A549 (cell line): Measurements from ENCODE around the gene STRC. TPM values are rescaled to one million over a fixed set of nuclear protein-coding genes. Genes with fewer than 3 reads are reported as not detected.
"Not testable (repeated sequence)": the region's sequence is repeated elsewhere in the genome, so short reads cannot be mapped to it uniquely, and the experiment has no call there.

Source experiments
- ATAC-seq, 2 experiments: fragments of 200-7000 bp in 1 of 2; fragments of >200 bp in 1 of 2; cut with Nextera tagmentation in 1 of 2; cut with Tn5 transposase in 1 of 2; 3 replicates each; pipeline versions ENCODE4 v1.8.0 to v1.9.1; 2018 to 2020; ENCODE audit warnings: mild to moderate bottlenecking in 1 of 2, moderate library complexity in 1 of 2
- CTCF ChIA-PET: fragments of 300-600 bp; sonication (Branson Sonifier 250); formaldehyde crosslinking; extraction: SDS; loops from one replicate; lab custom pipeline; 2021; ENCODE audit warnings: antibody characterized with exemption, inconsistent platforms; lab: Yijun Ruan, JAX
- POLR2A ChIA-PET: fragments of 350-600 bp; formaldehyde crosslinking; extraction: SDS; loops from one replicate; lab custom pipeline; 2021; ENCODE audit warnings: antibody characterized with exemption, inconsistent platforms; lab: Yijun Ruan, JAX
- DNase-seq, 2 experiments: peaks; one replicate each; pipeline versions ENCODE4 v3.0.0 to v3.0.0-alpha.2; 2011 to 2016; ENCODE audit warnings: low read depth in 1 of 2, low spot score in 1 of 2
- FAIRE-seq: peaks from 2 replicates; lab custom pipeline; 2011; peaks lifted over from hg19 to GRCh38; lab: Jason Lieb, UNC
- H3K27ac ChIP-seq, 2 experiments: fragments of >200 bp; sonication (Bioruptor Twin); formaldehyde crosslinking; 3 replicates each; pipeline ENCODE4 v1.5.1; 2016 to 2017
- H3K4me1 ChIP-seq: fragments of >200 bp; sonication (Bioruptor Twin); formaldehyde crosslinking; 3 replicates; pipeline ENCODE4 v1.6.1; 2016
- H3K4me2 ChIP-seq: fragments of >200 bp; sonication (Bioruptor Twin); formaldehyde crosslinking; 3 replicates; pipeline ENCODE4 v1.6.1; 2016
- H3K4me3 ChIP-seq: fragments of >200 bp; sonication (Bioruptor Twin); formaldehyde crosslinking; 3 replicates; pipeline ENCODE4 v1.5.1; 2016
- H3K9me3 ChIP-seq: fragments of >200 bp; sonication (Bioruptor Twin); formaldehyde crosslinking; 3 replicates; pipeline ENCODE4 v1.6.1; 2016
- ATOH8 ChIP-seq: fragments of 250-450 bp; sonication (Bioruptor Pico); IDR thresholded peaks from 2 replicates; pipeline ENCODE4 v1.5.0; 2020; ENCODE audit warnings: low read depth, mild to moderate bottlenecking, moderate library complexity
- BCL3 ChIP-seq: fragments of >200 bp; sonication (Bioruptor Twin); formaldehyde crosslinking; IDR thresholded peaks from 3 replicates; pipeline ENCODE4 v1.6.1; 2016
- CBX2 ChIP-seq: fragments of 200-600 bp; sonication (generic); IDR thresholded peaks from 2 replicates; pipeline ENCODE4 v1.6.1; 2016; ENCODE audit warnings: low read depth, mild to moderate bottlenecking, borderline replicate concordance
- CTCF ChIP-seq: fragments of >200 bp; sonication (Bioruptor Twin); formaldehyde crosslinking; IDR thresholded peaks from 3 replicates; pipeline ENCODE4 v1.5.1; 2016
- ELK1 ChIP-seq: fragments of 150-350 bp; IDR thresholded peaks from 2 replicates; pipeline ENCODE4 v1.6.1; 2014; ENCODE audit warnings: low read depth, mild to moderate bottlenecking, low read length
- HDAC2 ChIP-seq: fragments of 200-600 bp; sonication (generic); IDR thresholded peaks from 2 replicates; pipeline ENCODE4 v1.6.1; 2016
- KDM1A ChIP-seq: fragments of 200-600 bp; sonication (generic); IDR thresholded peaks from 2 replicates; pipeline ENCODE4 v1.6.1; 2016; ENCODE audit warnings: low read depth, mild to moderate bottlenecking
- POLR2A ChIP-seq: IDR thresholded peaks from 2 replicates; pipeline ENCODE4 v1.6.1; 2012; ENCODE audit warnings: mild to moderate bottlenecking, low read length
- ZFP36 ChIP-seq: fragments of 450-650 bp; IDR thresholded peaks from 2 replicates; pipeline ENCODE4 v1.6.1; 2014; ENCODE audit warnings: borderline replicate concordance; ENCODE audit not compliant: partially characterized antibody
- WGBS: methylation state at CpG from one replicate; pipeline ENCODE4 v1.1.6; 2017; ENCODE audit errors: missing lambda C conversion rate; 5-methylcytosine and 5-hydroxymethylcytosine counted together
- polyA plus RNA-seq, 4 experiments: library from polyadenylated mRNA; depleted of rRNA in 3 of 4; stranded (reverse); fragments of >200 nt; fragmentation: RNase III in 1 of 4; extraction: RNeasy Plus Mini Kit Qiagen cat#74134 plus additional on column Dnase treatment in 1 of 4; gene quantifications; 2 replicates in 3 of 4; 3 replicates in 1 of 4; pipeline ENCODE4 v1.2.3, GENCODE V29; 2011 to 2017

The STRC gene
- polyA plus RNA-seq, 2 of the 4 experiments (the other 2 are of a cell fraction): 0.27 TPM; not detected in 1

DNA sequence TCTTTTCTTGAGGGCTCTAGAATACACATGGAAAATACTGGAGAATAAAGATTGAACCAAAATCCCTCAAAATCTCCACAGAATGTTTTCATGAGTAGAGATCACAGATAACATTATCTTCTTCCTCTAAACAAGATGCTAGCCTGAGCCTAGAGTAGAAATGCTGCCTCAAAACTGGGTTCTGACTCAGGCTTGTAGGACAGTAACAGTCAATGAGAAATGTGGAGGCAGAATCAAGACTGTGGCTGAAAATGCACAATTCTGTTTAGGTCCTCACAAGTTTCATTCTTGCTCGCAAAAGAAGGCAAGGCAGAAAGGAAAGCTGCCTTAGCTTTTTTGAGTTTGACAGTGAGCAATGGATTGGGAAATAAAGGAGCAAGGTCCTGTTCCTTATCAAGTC lies 44.0 kb downstream of the STRC start:
- FAIRE-seq, H3K4me1 ChIP-seq, H3K4me3 ChIP-seq, H3K4me2 ChIP-seq, H3K9me3 ChIP-seq, H3K27ac ChIP-seq, DNase-seq, ATAC-seq, POLR2A ChIA-PET, CTCF ChIA-PET: not testable (repeated sequence)
- no CpG with 5 or more reads among the region's 1 CpG for WGBS

- ATAC-seq, H3K9me3 ChIP-seq, H3K4me1 ChIP-seq, DNase-seq, H3K4me2 ChIP-seq, POLR2A ChIA-PET, FAIRE-seq, CTCF ChIA-PET, H3K27ac ChIP-seq, H3K4me3 ChIP-seq: not testable (repeated sequence)
- WGBS: no CpG with 5 or more reads among the region's 2 CpGs
Observed at GRCh38 chr15:43566615-43567014, 52.0 kb downstream of the STRC start.

DNA sequence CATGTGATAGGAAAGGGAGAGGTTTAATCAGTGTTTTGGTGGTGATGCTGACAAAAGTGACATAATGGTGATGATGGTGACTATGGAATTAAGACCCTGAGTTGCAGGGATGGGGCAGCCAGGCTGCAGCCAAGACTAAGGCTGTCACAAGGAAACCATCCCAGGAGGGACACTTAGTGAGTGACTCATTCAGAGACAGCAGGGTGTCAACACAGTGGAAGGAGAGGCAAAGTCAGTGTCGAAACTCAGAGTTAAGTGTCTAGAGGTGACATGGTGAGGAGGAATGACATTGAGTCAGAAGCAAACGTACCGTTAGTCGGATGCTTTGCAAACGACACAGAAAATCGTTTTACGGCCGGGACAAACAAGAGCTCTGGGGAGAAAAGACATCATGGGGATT lies 54.8 kb downstream of the STRC start:
- WGBS: no CpG with 5 or more reads among the region's 8 CpGs
- DNase-seq, H3K9me3 ChIP-seq, FAIRE-seq, POLR2A ChIA-PET, H3K27ac ChIP-seq, H3K4me3 ChIP-seq, H3K4me1 ChIP-seq, CTCF ChIA-PET, ATAC-seq, H3K4me2 ChIP-seq: not testable (repeated sequence)

DNA sequence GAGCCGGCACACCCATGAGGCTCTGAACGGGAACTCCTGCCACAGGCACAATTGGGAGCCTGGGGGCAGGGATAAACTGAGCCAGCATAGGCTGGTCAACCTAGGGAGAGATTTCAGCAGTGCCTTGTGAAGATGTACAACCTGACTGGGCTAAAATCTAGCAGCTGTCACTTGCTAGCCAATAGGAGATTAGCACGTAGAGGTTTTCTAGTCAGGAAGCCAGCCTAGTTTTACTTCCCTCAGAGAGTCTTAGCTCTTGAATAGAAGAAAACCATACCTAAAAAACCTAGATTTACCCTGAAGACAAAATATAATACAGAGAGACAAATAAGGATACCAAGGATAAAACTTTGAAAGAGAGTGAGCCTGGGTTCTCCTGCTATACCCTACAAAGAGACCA lies 55.8 kb downstream of the STRC start:
- H3K4me1 ChIP-seq, ATAC-seq, DNase-seq, H3K27ac ChIP-seq, H3K4me2 ChIP-seq, POLR2A ChIA-PET, CTCF ChIA-PET, FAIRE-seq, H3K4me3 ChIP-seq, H3K9me3 ChIP-seq: not testable (repeated sequence)
- no CpG with 5 or more reads among the region's 3 CpGs for WGBS

DNA sequence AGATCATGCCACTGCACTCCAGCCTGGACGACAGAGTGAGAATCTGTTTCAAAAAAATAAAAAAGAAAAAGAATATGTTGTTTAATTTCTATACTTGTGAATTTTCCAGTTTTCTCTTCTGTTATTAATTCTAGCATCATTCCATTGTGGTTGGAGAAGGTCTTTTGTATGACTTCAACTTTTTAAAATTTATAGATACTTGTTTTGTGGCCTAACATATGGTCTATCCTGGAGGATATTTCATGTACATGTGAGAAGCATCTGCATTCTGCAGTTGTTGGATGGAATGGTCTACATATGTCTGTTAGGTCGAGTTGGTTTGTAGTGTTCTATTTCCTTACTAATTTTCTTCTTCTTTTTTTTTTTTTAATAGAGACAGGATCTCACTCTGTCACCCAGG lies 65.6 kb downstream of the STRC start:
- FAIRE-seq: no peak
- WGBS: 42% methylated on average over 2 of the region's 2 CpGs
- no peak for TF ChIP-seq BCL3
- TF ChIP-seq ELK1: no peak
- no peak for TF ChIP-seq KDM1A
- no peak for TF ChIP-seq HDAC2
- no peak for TF ChIP-seq CBX2
- no peak for TF ChIP-seq POLR2A
- no peak for TF ChIP-seq CTCF
- no peak for TF ChIP-seq ATOH8 (CRISPR knock-in tag)
- TF ChIP-seq ZFP36: no peak

More for the DNA sequence above, 65.6 kb downstream of the STRC start:
- no peak overlapping the region for H3K4me3 ChIP-seq
- no peaks in the 10 kb centered on the region for H3K9me3 ChIP-seq
- no peaks in the 10 kb centered on the region for H3K4me1 ChIP-seq
- DNase-seq (no peak), ATAC-seq (no peak)
- ChIA-PET CTCF (interaction anchor here (0.6 to 0.7 kb wide), 2 partner anchors 41 to 147 kb away, joined by 3 read pairs; no protein-coding TSS in a partner anchor), POLR2A (no interaction called here)
- no peak overlapping the region for H3K27ac ChIP-seq
- no peak overlapping the region for H3K4me2 ChIP-seq
